RWPE1 (cell line): ENCODE measurements around the gene MTCL1.

Experiments
- CTCF ChIA-PET: fragments of 350-600 bp; sonication (Branson Sonifier 250); formaldehyde crosslinking; extraction: SDS; loops from one replicate; lab custom pipeline; 2021; lab: Yijun Ruan, JAX
- POLR2A ChIA-PET: fragments of 400-600 bp; formaldehyde crosslinking; extraction: SDS; loops from one replicate; lab custom pipeline; 2020; ENCODE audit warnings: antibody characterized with exemption; ENCODE audit not compliant: low non-redundant PET; lab: Yijun Ruan, JAX
- DNase-seq: peaks from one replicate; pipeline ENCODE4 v3.0.0; 2012; ENCODE audit warnings: low spot score
- H3K27ac ChIP-seq: fragments of 450-650 bp; 2 replicates; pipeline ENCODE4 v1.5.1; 2017
- CTCF ChIP-seq: fragments of 450-650 bp; conservative IDR thresholded peaks from 2 replicates; pipeline ENCODE4 v1.5.1; 2017; ENCODE audit warnings: low read depth, mild to moderate bottlenecking

The MTCL1 gene

GRCh38 chr18:8811115-8811514 is 105.8 kb downstream of the MTCL1 start:
- ChIA-PET CTCF (interaction anchor here (0.6 kb wide), 1 partner anchor 171 kb away, joined by 3 read pairs; no protein-coding TSS in a partner anchor), POLR2A (no interaction called here)
- H3K27ac ChIP-seq, result peak overlapping the region; percentile 2; the same call in 1 of the 2 replicates
- peak; percentile 35 for DNase-seq
- TF ChIP-seq CTCF, result no peak

GRCh38 chr18:8812631-8813030 is 107.3 kb downstream of the MTCL1 start:
- POLR2A ChIA-PET, result no interaction called here

GRCh38 chr18:8813611-8814010 is 108.3 kb downstream of the MTCL1 start:
- no peak for DNase-seq
- TF ChIP-seq CTCF, result no peak
- H3K27ac ChIP-seq, result no peak overlapping the region
- POLR2A ChIA-PET, result no interaction called here
- CTCF ChIA-PET, result no interaction called here

More at GRCh38 chr18:8812631-8813030, 107.3 kb downstream of the MTCL1 start:
- H3K27ac ChIP-seq, result no peak overlapping the region
- CTCF ChIA-PET, result no interaction called here
- no peak for DNase-seq
- no peak for TF ChIP-seq CTCF

- no peak for DNase-seq
- CTCF ChIA-PET, result no interaction called here
- no peak for TF ChIP-seq CTCF
- POLR2A ChIA-PET, result no interaction called here
- no peak overlapping the region for H3K27ac ChIP-seq
Observed at GRCh38 chr18:8814206-8814605, 108.8 kb downstream of the MTCL1 start.

GRCh38 chr18:8816220-8816619 is 110.9 kb downstream of the MTCL1 start:
- no peak overlapping the region for H3K27ac ChIP-seq
- ChIA-PET CTCF (no interaction called here), POLR2A (no interaction called here)
- TF ChIP-seq CTCF, result no peak
- no peak for DNase-seq

GRCh38 chr18:8816816-8817215 is 111.5 kb downstream of the MTCL1 start:
- CTCF ChIA-PET, result no interaction called here
- no peak overlapping the region for H3K27ac ChIP-seq
- DNase-seq, result no peak
- POLR2A ChIA-PET, result interaction anchor here (0.6 kb wide), 1 partner anchor 9 kb away, joined by 13 read pairs; no protein-coding TSS in a partner anchor
- TF ChIP-seq CTCF, result no peak
